ENCODE measurements around the gene VPS13D.

Gene VPS13D

GRCh38 chr1:12188115-12188514, 41.7 kb upstream of the VPS13D start:
- Histone ChIP-seq H3K27me3 (ENCODE audit: insufficient read depth, low read length) (no peaks in the 10 kb centered on the region), H3K4me1 (ENCODE audit: insufficient read depth, low read length) (peaks cover 27% of the 10 kb centered on the region), H2AFZ (ENCODE audit: low read depth, low read length) (no peak overlapping the region), H3K36me3 (ENCODE audit: insufficient read depth, low read length) (no peaks in the 10 kb centered on the region), H3K4me3 (ENCODE audit: low read length) (no peak overlapping the region), H3K9me3 (ENCODE audit: low read length) (no peaks in the 10 kb centered on the region)

DNA sequence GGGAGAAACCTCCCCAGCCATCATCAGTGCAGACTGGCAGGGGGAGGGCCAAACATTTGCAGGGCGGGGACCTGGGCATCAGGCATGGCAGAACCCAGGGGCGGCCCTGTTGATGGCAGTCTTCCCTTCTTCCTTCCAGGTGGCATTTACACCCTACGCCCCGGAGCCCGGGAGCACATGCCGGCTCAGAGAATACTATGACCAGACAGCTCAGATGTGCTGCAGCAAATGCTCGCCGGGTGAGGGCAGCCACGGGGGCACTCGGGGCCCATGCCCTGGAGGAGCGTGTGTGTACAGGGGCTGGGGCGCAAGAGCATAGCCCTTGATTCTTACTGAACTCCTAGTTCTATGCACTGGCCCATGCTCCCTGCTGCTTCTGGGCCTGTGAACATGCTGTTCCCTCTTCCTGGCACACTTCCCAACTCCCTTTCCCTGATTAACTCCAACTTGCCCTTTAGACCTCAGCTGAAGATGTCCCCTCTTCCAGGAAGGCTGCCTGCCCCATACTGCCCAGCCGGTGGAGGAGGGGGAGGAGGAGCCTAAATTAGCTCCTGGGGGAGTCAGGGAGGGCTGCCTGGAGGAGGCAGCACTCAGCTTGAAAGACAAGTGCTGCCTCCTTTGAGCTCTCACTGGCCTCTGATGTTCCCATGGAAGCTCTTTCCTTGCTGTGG, 41.0 kb upstream of the VPS13D start:
- Histone ChIP-seq H3K27me3 (ENCODE audit: insufficient read depth, low read length) (no peaks in the 10 kb centered on the region), H3K9me3 (ENCODE audit: low read length) (no peaks in the 10 kb centered on the region), H2AFZ (ENCODE audit: low read depth, low read length) (no peak overlapping the region), H3K4me1 (ENCODE audit: insufficient read depth, low read length) (peaks cover 26% of the 10 kb centered on the region), H3K36me3 (ENCODE audit: insufficient read depth, low read length) (no peaks in the 10 kb centered on the region), H3K4me3 (ENCODE audit: low read length) (no peak overlapping the region)

DNA sequence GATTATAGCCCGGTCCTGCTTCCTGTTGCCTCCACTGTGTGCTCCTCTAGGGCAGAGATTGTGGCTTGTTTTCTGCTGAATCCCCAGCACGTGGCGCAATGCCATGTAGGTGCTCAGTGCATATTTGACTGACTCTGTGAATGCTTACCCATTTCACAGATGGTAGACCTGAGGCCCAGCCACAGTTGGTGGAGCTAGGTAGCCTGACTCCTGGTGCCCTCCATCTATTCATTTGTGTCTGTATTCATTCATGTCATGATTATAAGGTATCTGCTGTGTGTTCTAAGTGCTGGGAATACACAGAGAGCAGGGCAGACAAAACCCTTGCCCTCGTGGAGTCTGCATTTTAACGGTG, 40.5 kb upstream of the VPS13D start:
- Histone ChIP-seq H3K4me1 (ENCODE audit: insufficient read depth, low read length) (peaks cover 21% of the 10 kb centered on the region), H3K4me3 (ENCODE audit: low read length) (no peak overlapping the region), H3K27me3 (ENCODE audit: insufficient read depth, low read length) (no peaks in the 10 kb centered on the region), H2AFZ (ENCODE audit: low read depth, low read length) (no peak overlapping the region), H3K36me3 (ENCODE audit: insufficient read depth, low read length) (no peaks in the 10 kb centered on the region), H3K9me3 (ENCODE audit: low read length) (no peaks in the 10 kb centered on the region)

GRCh38 chr1:12191242-12192032, 38.4 kb upstream of the VPS13D start:
- H3K27me3 ChIP-seq (ENCODE audit: insufficient read depth, low read length), result no peaks in the 10 kb centered on the region
- H2AFZ ChIP-seq (ENCODE audit: low read depth, low read length), result no peak overlapping the region

DNA sequence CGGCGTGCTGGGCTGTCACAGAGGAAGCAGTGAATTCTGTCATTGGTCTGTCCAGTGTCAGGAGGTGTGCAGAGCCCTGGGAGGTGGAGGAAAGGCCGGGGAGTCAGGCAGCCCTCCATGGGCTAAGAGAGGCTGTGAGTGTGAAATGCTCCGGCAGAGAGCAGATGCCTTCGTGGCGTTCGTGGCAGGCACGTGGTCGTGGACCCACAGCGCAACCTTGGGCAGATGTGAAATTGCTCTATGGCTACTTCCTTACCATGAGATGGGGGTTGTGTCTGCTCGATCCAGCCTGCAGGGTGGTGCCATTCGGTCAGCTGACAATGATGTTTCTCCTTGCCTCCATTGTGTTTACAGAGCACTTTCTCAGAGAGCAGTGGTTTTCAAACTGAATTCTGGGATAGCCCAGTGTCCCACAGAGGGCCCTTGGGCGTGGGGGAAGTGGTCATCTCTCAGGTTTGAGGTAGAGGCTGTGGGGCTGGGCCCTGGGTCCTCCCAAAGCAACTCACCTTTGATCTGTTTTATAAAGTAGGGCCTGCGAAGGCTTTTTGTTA, 35.1 kb upstream of the VPS13D start:
- no peaks in the 10 kb centered on the region for H3K27me3 ChIP-seq (ENCODE audit: insufficient read depth, low read length)
- H3K4me3 ChIP-seq (ENCODE audit: low read length), result no peak overlapping the region
- no peaks in the 10 kb centered on the region for H3K36me3 ChIP-seq (ENCODE audit: insufficient read depth, low read length)
- H3K4me1 ChIP-seq (ENCODE audit: insufficient read depth, low read length), result peaks cover 11% of the 10 kb centered on the region
- H2AFZ ChIP-seq (ENCODE audit: low read depth, low read length), result no peak overlapping the region
- no peaks in the 10 kb centered on the region for H3K9me3 ChIP-seq (ENCODE audit: low read length)

More at GRCh38 chr1:12191242-12192032, 38.4 kb upstream of the VPS13D start:
- H3K9me3 ChIP-seq (ENCODE audit: low read length), result no peaks in the 10 kb centered on the region
- H3K36me3 ChIP-seq (ENCODE audit: insufficient read depth, low read length), result no peaks in the 10 kb centered on the region
- no peak overlapping the region for H3K4me3 ChIP-seq (ENCODE audit: low read length)
- H3K4me1 ChIP-seq (ENCODE audit: insufficient read depth, low read length), result peaks cover 2% of the 10 kb centered on the region

DNA sequence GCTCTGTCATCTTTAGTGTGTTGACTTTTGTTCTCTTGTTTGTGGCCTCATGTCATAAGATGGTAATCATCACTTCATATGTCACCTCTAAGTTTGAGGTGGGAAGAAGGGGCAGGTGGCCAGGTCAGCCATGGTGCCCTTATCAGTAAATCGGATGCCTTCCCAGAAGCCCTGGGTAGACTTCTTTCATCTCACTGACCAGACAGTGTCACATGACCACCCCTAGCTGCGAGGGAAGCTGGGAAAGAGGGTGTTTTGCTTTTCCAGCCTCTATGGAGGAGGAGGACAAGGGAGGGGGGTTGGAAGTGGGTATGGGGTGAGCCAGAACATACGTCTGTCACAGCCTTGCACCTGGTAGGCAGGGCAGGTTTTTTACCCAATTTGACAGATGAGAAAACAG, 34.4 kb upstream of the VPS13D start:
- no peaks in the 10 kb centered on the region for H3K9me3 ChIP-seq (ENCODE audit: low read length)
- H3K36me3 ChIP-seq (ENCODE audit: insufficient read depth, low read length), result no peaks in the 10 kb centered on the region
- no peak overlapping the region for H3K4me3 ChIP-seq (ENCODE audit: low read length)
- no peak overlapping the region for H2AFZ ChIP-seq (ENCODE audit: low read depth, low read length)
- peaks cover 18% of the 10 kb centered on the region for H3K4me1 ChIP-seq (ENCODE audit: insufficient read depth, low read length)
- no peaks in the 10 kb centered on the region for H3K27me3 ChIP-seq (ENCODE audit: insufficient read depth, low read length)

GRCh38 chr1:12196641-12197482, 33.0 kb upstream of the VPS13D start:
- H3K27me3 ChIP-seq (ENCODE audit: insufficient read depth, low read length), result no peaks in the 10 kb centered on the region
- H2AFZ ChIP-seq (ENCODE audit: low read depth, low read length), result no peak overlapping the region
- no peaks in the 10 kb centered on the region for H3K36me3 ChIP-seq (ENCODE audit: insufficient read depth, low read length)
- no peak overlapping the region for H3K4me3 ChIP-seq (ENCODE audit: low read length)
- H3K9me3 ChIP-seq (ENCODE audit: low read length), result no peaks in the 10 kb centered on the region
- H3K4me1 ChIP-seq (ENCODE audit: insufficient read depth, low read length), result peaks cover 24% of the 10 kb centered on the region

DNA sequence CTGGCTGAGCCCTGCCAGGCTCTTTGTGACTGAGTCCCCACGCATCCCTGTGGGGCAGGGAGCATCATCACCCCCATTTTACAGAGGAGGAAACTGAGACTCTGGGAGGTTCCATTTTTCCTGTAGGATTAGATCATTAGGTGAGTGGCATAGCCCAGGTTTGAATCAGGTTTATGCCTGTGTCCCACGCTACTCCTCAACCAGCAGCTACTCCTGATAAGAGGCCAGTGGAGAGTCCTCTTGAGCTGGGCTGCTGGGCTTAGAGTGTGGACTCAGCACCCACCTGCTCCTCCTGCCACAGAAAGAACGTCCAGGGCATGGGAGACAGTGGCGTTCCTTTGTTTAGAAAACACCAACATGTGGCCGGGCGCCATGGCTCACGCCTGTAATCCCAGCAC, 32.3 kb upstream of the VPS13D start:
- H3K36me3 ChIP-seq (ENCODE audit: insufficient read depth, low read length), result no peaks in the 10 kb centered on the region
- no peaks in the 10 kb centered on the region for H3K9me3 ChIP-seq (ENCODE audit: low read length)
- H2AFZ ChIP-seq (ENCODE audit: low read depth, low read length), result no peak overlapping the region
- H3K27me3 ChIP-seq (ENCODE audit: insufficient read depth, low read length), result no peaks in the 10 kb centered on the region
- no peak overlapping the region for H3K4me3 ChIP-seq (ENCODE audit: low read length)
- peaks cover 24% of the 10 kb centered on the region for H3K4me1 ChIP-seq (ENCODE audit: insufficient read depth, low read length)

- Histone ChIP-seq H3K9me3 (ENCODE audit: low read length) (no peaks in the 10 kb centered on the region), H3K4me1 (ENCODE audit: insufficient read depth, low read length) (peaks cover 24% of the 10 kb centered on the region), H3K36me3 (ENCODE audit: insufficient read depth, low read length) (no peaks in the 10 kb centered on the region), H3K27me3 (ENCODE audit: insufficient read depth, low read length) (no peaks in the 10 kb centered on the region), H2AFZ (ENCODE audit: low read depth, low read length) (no peak overlapping the region), H3K4me3 (ENCODE audit: low read length) (no peak overlapping the region)
These were observed 29.6 kb upstream of the VPS13D start for GRCh38 chr1:12200208-12200607.

DNA sequence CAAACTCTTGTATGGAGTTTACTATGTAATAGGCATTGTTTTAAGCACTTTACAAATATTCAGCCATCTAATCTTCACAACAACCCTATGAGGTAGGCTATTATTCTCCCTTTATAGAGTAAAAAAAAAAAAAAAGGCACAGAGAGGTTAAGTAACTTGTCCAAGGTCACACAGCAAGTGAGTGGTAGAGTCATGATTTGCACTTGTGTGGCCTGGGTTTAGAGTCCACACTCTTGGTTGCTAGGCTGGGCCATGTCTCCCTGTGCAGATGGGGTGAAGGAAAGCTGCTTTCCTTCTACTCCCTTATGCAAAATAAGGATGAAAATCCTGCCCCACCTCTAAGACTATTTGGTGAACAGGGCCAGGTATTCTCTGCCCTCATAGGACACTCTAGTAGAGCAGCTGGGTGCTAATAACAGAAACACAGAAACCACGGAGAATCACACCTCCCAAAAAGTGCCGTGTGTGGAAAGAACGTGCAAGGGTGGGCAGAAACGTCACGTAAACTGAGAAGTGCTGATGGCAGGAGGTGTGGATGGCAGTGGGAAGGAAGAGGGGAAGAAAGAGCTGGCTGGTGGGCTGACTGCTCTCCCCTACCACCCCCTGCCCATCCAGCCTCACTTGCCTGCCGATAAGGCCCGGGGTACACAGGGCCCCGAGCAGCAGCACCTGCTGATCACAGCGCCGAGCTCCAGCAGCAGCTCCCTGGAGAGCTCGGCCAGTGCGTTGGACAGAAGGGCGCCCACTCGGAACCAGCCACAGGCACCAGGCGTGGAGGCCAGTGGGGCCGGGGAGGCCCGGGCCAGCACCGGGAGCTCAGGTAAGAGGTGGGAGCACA, 28.3 kb upstream of the VPS13D start:
- Histone ChIP-seq H3K4me3 (ENCODE audit: low read length) (no peak overlapping the region), H3K36me3 (ENCODE audit: insufficient read depth, low read length) (no peaks in the 10 kb centered on the region), H3K27me3 (ENCODE audit: insufficient read depth, low read length) (no peaks in the 10 kb centered on the region), H3K4me1 (ENCODE audit: insufficient read depth, low read length) (peaks cover 24% of the 10 kb centered on the region), H2AFZ (ENCODE audit: low read depth, low read length) (no peak overlapping the region), H3K9me3 (ENCODE audit: low read length) (no peaks in the 10 kb centered on the region)

DNA sequence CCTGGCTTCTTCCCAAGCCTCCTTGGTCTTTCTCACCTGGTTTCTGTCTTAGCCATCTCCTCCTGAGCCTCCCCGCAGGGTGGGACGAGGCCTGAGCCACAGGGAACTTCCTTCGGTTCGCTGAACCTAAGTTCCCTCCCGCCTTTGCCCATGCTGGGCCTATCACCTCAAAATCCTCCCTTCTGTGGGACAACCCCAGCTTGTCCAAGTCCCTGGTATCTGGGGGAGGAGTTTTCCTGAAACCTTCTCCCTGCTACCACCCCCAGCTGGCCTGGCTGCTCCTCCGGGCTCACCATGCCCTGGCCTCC, 27.7 kb upstream of the VPS13D start:
- Histone ChIP-seq H3K9me3 (ENCODE audit: low read length) (no peaks in the 10 kb centered on the region), H3K4me1 (ENCODE audit: insufficient read depth, low read length) (peaks cover 26% of the 10 kb centered on the region)

GRCh38 chr1:12202577-12202976, 27.3 kb upstream of the VPS13D start:
- no peak overlapping the region for H3K4me3 ChIP-seq (ENCODE audit: low read length)
- no peaks in the 10 kb centered on the region for H3K9me3 ChIP-seq (ENCODE audit: low read length)
- peaks cover 26% of the 10 kb centered on the region for H3K4me1 ChIP-seq (ENCODE audit: insufficient read depth, low read length)
- no peaks in the 10 kb centered on the region for H3K36me3 ChIP-seq (ENCODE audit: insufficient read depth, low read length)
- no peaks in the 10 kb centered on the region for H3K27me3 ChIP-seq (ENCODE audit: insufficient read depth, low read length)
- H2AFZ ChIP-seq (ENCODE audit: low read depth, low read length), result no peak overlapping the region

More for the DNA sequence above, 27.7 kb upstream of the VPS13D start:
- no peaks in the 10 kb centered on the region for H3K36me3 ChIP-seq (ENCODE audit: insufficient read depth, low read length)
- H3K27me3 ChIP-seq (ENCODE audit: insufficient read depth, low read length), result no peaks in the 10 kb centered on the region
- H3K4me3 ChIP-seq (ENCODE audit: low read length), result no peak overlapping the region
- H2AFZ ChIP-seq (ENCODE audit: low read depth, low read length), result no peak overlapping the region
